Hematopoietic multipotent progenitor cell treated with erythropoietin and hydrocortisone succinate and interleukin-3 and kit ligand, for 17 days (in vitro differentiated cells): ENCODE measurements around the gene UBE2D1.

Experiments used
- DNase-seq: peaks from one replicate; pipeline ENCODE4 v3.0.0-alpha.2; 2015; ENCODE audit warnings: low spot score

Gene UBE2D1

GRCh38 chr10:58341422-58341821, 6.6 kb downstream of the UBE2D1 start:
- DNase-seq = no peak

GRCh38 chr10:58341947-58342346, 7.1 kb downstream of the UBE2D1 start:
- no peak for DNase-seq

GRCh38 chr10:58347967-58348366, 13.2 kb downstream of the UBE2D1 start:
- DNase-seq = no peak

- DNase-seq = no peak
These were observed 13.8 kb downstream of the UBE2D1 start for GRCh38 chr10:58348571-58349033.

GRCh38 chr10:58350023-58350422, 15.2 kb downstream of the UBE2D1 start:
- no peak for DNase-seq

- DNase-seq = no peak
These were observed 16.0 kb downstream of the UBE2D1 start for GRCh38 chr10:58350619-58351323.

GRCh38 chr10:58351616-58352578, 17.1 kb downstream of the UBE2D1 start:
- no peak for DNase-seq

- no peak for DNase-seq
These were observed 18.3 kb downstream of the UBE2D1 start for GRCh38 chr10:58352956-58353610.

- no peak for DNase-seq
These were observed 21.9 kb downstream of the UBE2D1 start for GRCh38 chr10:58356756-58357155.

GRCh38 chr10:58358314-58358933, 23.6 kb downstream of the UBE2D1 start:
- DNase-seq = no peak

GRCh38 chr10:58358947-58359346, 24.1 kb downstream of the UBE2D1 start:
- DNase-seq = no peak

- no peak for DNase-seq
These were observed 24.7 kb downstream of the UBE2D1 start for GRCh38 chr10:58359541-58359940.

GRCh38 chr10:58360412-58361004, 25.7 kb downstream of the UBE2D1 start:
- no peak for DNase-seq

GRCh38 chr10:58361353-58361752, 26.5 kb downstream of the UBE2D1 start:
- no peak for DNase-seq

- no peak for DNase-seq
These were observed 27.4 kb downstream of the UBE2D1 start for GRCh38 chr10:58362027-58362789.

- DNase-seq = no peak
These were observed 32.3 kb downstream of the UBE2D1 start for GRCh38 chr10:58367069-58367468.

- DNase-seq = no peak
These were observed 36.7 kb downstream of the UBE2D1 start for GRCh38 chr10:58371473-58371872.

- DNase-seq = no peak
These were observed 38.0 kb downstream of the UBE2D1 start for GRCh38 chr10:58372607-58373441.

GRCh38 chr10:58373442-58373827, 38.6 kb downstream of the UBE2D1 start:
- DNase-seq = no peak

GRCh38 chr10:58382489-58382995, 47.7 kb downstream of the UBE2D1 start:
- DNase-seq = no peak
